B cell (primary cell): ENCODE results near the gene VPS26A. TPM values are rescaled to one million over a fixed set of nuclear protein-coding genes. Genes with fewer than 3 reads are reported as not detected.

Source experiments
- ATAC-seq: fragments of 200-7000 bp; cut with Tn5 transposase; one replicate; pipeline ENCODE4 v1.10.0; 2021; ENCODE audit warnings: low read depth, mild to moderate bottlenecking, moderate number of reproducible peaks, moderate library complexity
- CTCF ChIA-PET: fragments of 350-600 bp; sonication (Branson Sonifier 250); formaldehyde crosslinking; loops from one replicate; lab custom pipeline; 2021; ENCODE audit warnings: antibody characterized with exemption, inconsistent platforms; lab: Charles Lee
- POLR2A ChIA-PET: fragments of 350-600 bp; sonication (Branson Sonifier 250); formaldehyde crosslinking; loops from one replicate; lab custom pipeline; 2021; ENCODE audit warnings: antibody characterized with exemption; lab: Charles Lee
- DNase-seq: peaks from one replicate; pipeline ENCODE4 v3.0.0; 2013
- H2AFZ ChIP-seq: 2 replicates; pipeline ENCODE4 v1.6.1; 2012; ENCODE audit warnings: mild to moderate bottlenecking, low read depth, low read length; ENCODE audit not compliant: insufficient read depth, poor library complexity, severe bottlenecking
- H3K27ac ChIP-seq, 2 donors: 1 replicate in 1 of 2; 2 replicates in 1 of 2; pipeline ENCODE4 v1.5.1; 2012 to 2013; ENCODE audit warnings: low read length in 2 of 2, mild to moderate bottlenecking in 2 of 2, moderate library complexity in 1 of 2
- H3K27me3 ChIP-seq, 4 experiments: fragments of 200-600 bp in 1 of 4; sonication (generic) in 1 of 4; replicated peaks in 1 of 4; 1 replicate in 2 of 4; 2 replicates in 2 of 4; pipeline versions ENCODE4 v1.6.1 to v1.7.0; 2013 to 2016; ENCODE audit warnings: low read length in 3 of 4, mild to moderate bottlenecking in 2 of 4, mixed read lengths in 1 of 4, moderate library complexity in 1 of 4; ENCODE audit not compliant: insufficient read depth in 4 of 4, control insufficient read depth in 3 of 4; ENCODE audit errors: control extremely low read depth in 1 of 4
- H3K36me3 ChIP-seq, 2 experiments: replicated peaks in 1 of 2; 1 replicate in 1 of 2; 2 replicates in 1 of 2; pipeline versions ENCODE4 v1.6.1 to v1.7.1; 2013; ENCODE audit warnings: low read length in 1 of 2; ENCODE audit not compliant: insufficient read depth in 2 of 2, control insufficient read depth in 1 of 2; ENCODE audit errors: control extremely low read depth in 1 of 2, extremely low read depth in 1 of 2
- H3K4me1 ChIP-seq, 2 donors: fragments of 200-600 bp in 1 of 2; sonication (generic) in 1 of 2; 1 replicate in 1 of 2; 2 replicates in 1 of 2; pipeline versions ENCODE4 v1.5.1 to v1.6.1; 2013 to 2017; ENCODE audit warnings: low read length in 2 of 2; ENCODE audit not compliant: control insufficient read depth in 2 of 2, insufficient read depth in 2 of 2
- H3K4me2 ChIP-seq: replicated peaks from 2 replicates; pipeline ENCODE3; 2012; ENCODE audit warnings: mild to moderate bottlenecking, low read depth, low read length; ENCODE audit not compliant: poor library complexity, severe bottlenecking
- H3K4me3 ChIP-seq, 5 experiments: fragments of 200-600 bp in 1 of 5; sonication (generic) in 1 of 5; 1 replicate in 3 of 5; 2 replicates in 2 of 5; pipeline versions ENCODE4 v1.5.1 to v1.7.0; 2011 to 2016; ENCODE audit warnings: low read length in 4 of 5, mild to moderate bottlenecking in 4 of 5, low read depth in 2 of 5, control low read depth in 1 of 5, moderate library complexity in 1 of 5; ENCODE audit not compliant: insufficient read depth in 1 of 5; ENCODE audit errors: control extremely low read depth in 1 of 5, extremely low read depth in 1 of 5
- H3K79me2 ChIP-seq: fragments of 200-600 bp; sonication (generic); one replicate; pipeline ENCODE4 v1.6.0; 2016; ENCODE audit warnings: low read length; ENCODE audit not compliant: control insufficient read depth, insufficient read depth
- H3K9ac ChIP-seq: fragments of 200-600 bp; sonication (generic); 2 replicates; pipeline ENCODE4 v1.6.1; 2017; ENCODE audit warnings: mild to moderate bottlenecking, low read length, moderate library complexity
- H3K9me3 ChIP-seq, 3 donors: one replicate each; pipeline versions ENCODE4 v1.6.1 to v1.7.1; 2013; ENCODE audit warnings: low read length in 2 of 3; ENCODE audit not compliant: control insufficient read depth in 2 of 3, insufficient read depth in 1 of 3; ENCODE audit errors: control extremely low read depth in 1 of 3
- H4K20me1 ChIP-seq: 2 replicates; pipeline ENCODE4 v1.6.0; 2012; ENCODE audit warnings: mild to moderate bottlenecking, low read length; ENCODE audit not compliant: insufficient read depth, control insufficient read depth, poor library complexity, severe bottlenecking
- H3K27ac Mint-ChIP-seq: one replicate; pipeline ENCODE4 v1.8.0; 2021; ENCODE audit warnings: mixed read lengths
- H3K27me3 Mint-ChIP-seq: one replicate; pipeline ENCODE4 v1.8.0; 2021; ENCODE audit warnings: mixed read lengths
- H3K4me1 Mint-ChIP-seq: one replicate; pipeline ENCODE4 v1.8.0; 2021; ENCODE audit warnings: mixed read lengths
- H3K4me3 Mint-ChIP-seq: one replicate; pipeline ENCODE4 v1.8.0; 2021; ENCODE audit warnings: mixed read lengths
- H3K9me3 Mint-ChIP-seq: one replicate; pipeline ENCODE4 v1.8.0; 2022; ENCODE audit warnings: mixed read lengths; ENCODE audit not compliant: insufficient read depth
- CTCF ChIP-seq: fragments of 200-600 bp; IDR thresholded peaks from one replicate; pipeline ENCODE4 v1.8.0; 2022; ENCODE audit warnings: antibody characterized with exemption, mild to moderate bottlenecking
- EZH2 ChIP-seq: IDR thresholded peaks from 2 replicates; pipeline ENCODE4 v1.6.1; 2012; ENCODE audit warnings: borderline replicate concordance, low read depth, mild to moderate bottlenecking, moderate library complexity, low read length; ENCODE audit not compliant: insufficient read depth, poor library complexity, severe bottlenecking
- WGBS: methylation state at CpG from one replicate; pipeline ENCODE4 v1.1.5; 2013; ENCODE audit warnings: missing lambda C conversion rate; ENCODE audit not compliant: insufficient coverage; 5-methylcytosine and 5-hydroxymethylcytosine counted together
- intact Hi-C: fragments of 100-400 bp; cut with micrococcal nuclease; formaldehyde crosslinking; loops from one replicate; pipeline ENCODE4 v1.10.0; 2022
- polyA plus RNA-seq: library from polyadenylated mRNA; depleted of rRNA; stranded (reverse); fragments of >200 nt; gene quantifications from 2 replicates; pipeline ENCODE4 v1.2.3, GENCODE V29; 2012
- total RNA-seq, 2 donors: library from RNA; stranded (reverse); fragments of 120-200 nt in 1 of 2; gene quantifications; 1 replicate in 1 of 2; 2 replicates in 1 of 2; pipeline versions ENCODE4 v1.2.3 to v1.2.4, GENCODE V29; 2013 to 2022

The VPS26A gene
- total and polyA plus RNA-seq, 2 donors (not counting 1 experiment from before 2014, with no cell fraction given): 5.0 to 29.9 TPM

GRCh38 chr10:69075431-69075830, 48.5 kb upstream of the VPS26A start:
- Histone ChIP-seq H3K9me3 (no peaks in the 10 kb centered on the region), H4K20me1 (no peaks in the 10 kb centered on the region), H3K27ac (no peak overlapping the region), H3K4me1 (no peaks in the 10 kb centered on the region), H3K4me3 (no peak overlapping the region), H3K9ac (no peak overlapping the region), H3K27me3 (no peaks in the 10 kb centered on the region), H3K4me2 (no peak overlapping the region), H3K36me3 (no peaks in the 10 kb centered on the region), H3K79me2 (no peaks in the 10 kb centered on the region), H2AFZ (no peak overlapping the region)
- POLR2A ChIA-PET: interaction anchor here (0.5 kb wide), 1 partner anchor 12 kb away, joined by 3 read pairs; no protein-coding TSS in a partner anchor
- DNase-seq: no peak
- intact Hi-C loops: no loop called here
- TF ChIP-seq EZH2 (no peak), CTCF (no peak)
- CTCF ChIA-PET: interaction anchor here (1.3 kb wide), 1 partner anchor 18 kb away, joined by 4 read pairs; no protein-coding TSS in a partner anchor
- H3K27me3 Mint-ChIP-seq: no peaks in the 10 kb centered on the region
- no peak overlapping the region for H3K4me3 Mint-ChIP-seq
- WGBS: no CpG with 5 or more reads among the region's 4 CpGs
- no peak overlapping the region for H3K27ac Mint-ChIP-seq
- ATAC-seq: no peak
- H3K4me1 Mint-ChIP-seq: no peaks in the 10 kb centered on the region
- H3K9me3 Mint-ChIP-seq: no peaks in the 10 kb centered on the region

- Histone ChIP-seq H3K27me3 (no peaks in the 10 kb centered on the region), H3K4me1 (no peaks in the 10 kb centered on the region), H3K36me3 (no peaks in the 10 kb centered on the region), H3K9me3 (no peaks in the 10 kb centered on the region), H4K20me1 (no peaks in the 10 kb centered on the region), H3K4me3 (no peak overlapping the region), H3K79me2 (no peaks in the 10 kb centered on the region), H3K27ac (no peak overlapping the region), H3K9ac (no peak overlapping the region), H3K4me2 (no peak overlapping the region), H2AFZ (no peak overlapping the region)
- Mint-ChIP-seq H3K27ac (no peak overlapping the region), H3K9me3 (no peaks in the 10 kb centered on the region), H3K4me3 (no peak overlapping the region), H3K4me1 (no peaks in the 10 kb centered on the region), H3K27me3 (no peaks in the 10 kb centered on the region)
- intact Hi-C loops: no loop called here
- TF ChIP-seq CTCF (no peak), EZH2 (no peak)
- POLR2A ChIA-PET: no interaction called here
- ATAC-seq (no peak), DNase-seq (no peak)
- CTCF ChIA-PET: no interaction called here
- WGBS: no CpG with 5 or more reads among the region's 2 CpGs
These were observed 45.7 kb upstream of the VPS26A start for GRCh38 chr10:69078311-69078710.
